ENCODE measurements around the gene KRT75.

DNA sequence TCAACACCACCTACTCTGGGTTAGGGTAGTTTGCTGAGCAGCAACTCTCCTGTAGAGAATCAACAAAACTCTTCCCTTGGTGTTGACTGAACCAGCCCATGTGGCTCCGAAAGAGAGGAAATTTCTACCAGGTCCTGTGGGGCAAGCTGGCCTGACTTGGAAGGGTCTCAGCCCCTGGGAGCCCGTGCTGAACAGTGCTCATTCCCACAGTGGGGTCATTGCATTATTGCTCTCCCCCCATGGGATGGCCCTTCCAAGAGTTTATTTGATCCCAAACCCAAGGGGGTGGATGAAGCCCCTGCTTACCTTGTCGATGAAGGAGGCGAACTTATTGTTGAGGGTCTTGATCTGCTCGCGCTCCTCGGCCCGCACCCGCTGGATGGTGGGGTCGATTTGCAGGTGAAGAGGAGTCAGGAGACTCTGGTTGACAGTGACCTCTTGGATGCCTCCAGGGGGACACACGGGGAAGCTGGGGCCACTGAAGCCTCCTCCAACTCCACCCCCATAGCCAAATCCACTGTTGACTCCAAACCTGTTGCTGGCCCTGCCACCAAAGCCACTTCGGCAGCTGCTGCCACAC, 580 bp downstream of the KRT75 start:
- TF ChIP-seq POLR2A (IDR thresholded peaks at IDR 0.05; ENCODE audit: borderline replicate concordance, extremely low read depth, insufficient read depth, insufficient read length): no peak
- no peak for TF ChIP-seq CTCF (IDR thresholded peaks at IDR 0.05 in 2 of 3, conservative IDR thresholded peaks at IDR 0.05 in 1 of 3; ENCODE audit: borderline replicate concordance in 1 of 3, insufficient read depth in 1 of 3, low read depth in 2 of 3, low read length in 2 of 3)
- TF ChIP-seq YY1 (IDR thresholded peaks at IDR 0.05; ENCODE audit: extremely low read depth, insufficient replicate concordance, low read depth, low read length): no peak
- TF ChIP-seq RAD21 (IDR thresholded peaks at IDR 0.05; ENCODE audit: low read depth): no peak
- TF ChIP-seq SIN3A (IDR thresholded peaks at IDR 0.05; ENCODE audit: low read depth): no peak
- no peak for TF ChIP-seq EGR1 (IDR thresholded peaks at IDR 0.05; ENCODE audit: low read depth)
- no peak for TF ChIP-seq CEBPB (IDR thresholded peaks at IDR 0.05; ENCODE audit: low read depth)
